Measurements from ENCODE around the gene SMCO4. TPM values are rescaled to one million over a fixed set of nuclear protein-coding genes. Genes with fewer than 3 reads are reported as not detected.
"Not testable (repeated sequence)": the region's sequence is repeated elsewhere in the genome, so short reads cannot be mapped to it uniquely, and the experiment has no call there.

Gene SMCO4
- total RNA-seq, 1 donor from 2014 or later = 51.3 TPM

GRCh38 chr11:93480756-93481155, 62.4 kb downstream of the SMCO4 start:
- intact Hi-C loops (cut with micrococcal nuclease) = no loop called here

DNA sequence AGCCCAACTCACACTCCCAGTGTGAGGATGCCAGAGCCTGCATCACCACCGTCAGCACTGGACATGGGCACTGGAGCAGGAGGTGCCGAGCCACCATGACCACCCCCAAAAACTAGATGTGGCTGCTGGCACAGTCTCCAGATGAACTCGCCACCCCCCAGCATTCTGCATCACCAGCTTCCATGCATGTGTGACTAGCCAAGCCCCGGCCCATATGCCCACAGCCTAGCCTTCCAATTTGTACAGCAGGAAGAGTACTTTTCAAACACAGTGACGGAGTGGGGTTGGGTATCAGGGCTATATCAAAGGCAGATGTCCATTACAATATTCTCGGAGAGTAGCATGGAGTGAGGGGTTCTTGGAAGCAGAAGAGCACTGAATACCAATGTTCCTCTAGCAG, 62.9 kb downstream of the SMCO4 start:
- intact Hi-C loops (cut with micrococcal nuclease) = no loop called here

GRCh38 chr11:93478841-93479240, 64.3 kb downstream of the SMCO4 start:
- intact Hi-C loops (cut with micrococcal nuclease) = no loop called here

DNA sequence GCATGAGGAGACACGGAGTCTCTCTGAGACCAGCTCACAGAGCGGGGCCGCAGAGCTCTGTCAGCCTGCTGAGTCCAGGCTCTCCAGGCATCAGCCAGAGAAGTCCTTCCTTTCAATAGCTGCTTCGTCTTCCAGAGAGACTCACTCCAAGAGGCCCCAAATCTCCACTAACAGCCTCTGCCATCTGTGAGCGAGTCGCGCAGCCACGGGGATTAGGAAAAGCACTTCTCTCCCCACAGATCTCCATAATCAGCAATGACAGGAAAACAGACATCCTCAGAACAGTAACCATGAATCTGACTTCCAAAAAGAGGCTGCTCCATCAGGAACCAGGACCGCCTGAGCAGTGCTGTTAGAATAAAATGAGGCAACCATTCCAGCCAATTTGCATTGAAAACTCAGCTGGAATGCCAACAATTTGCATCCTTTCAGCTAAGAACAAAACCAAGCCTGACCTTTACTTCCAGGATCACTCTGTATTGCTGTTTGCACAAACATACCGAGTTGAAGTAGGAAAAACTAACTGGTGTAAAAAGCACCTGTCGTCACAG, 65.4 kb downstream of the SMCO4 start:
- intact Hi-C loops (cut with micrococcal nuclease) = no loop called here

DNA sequence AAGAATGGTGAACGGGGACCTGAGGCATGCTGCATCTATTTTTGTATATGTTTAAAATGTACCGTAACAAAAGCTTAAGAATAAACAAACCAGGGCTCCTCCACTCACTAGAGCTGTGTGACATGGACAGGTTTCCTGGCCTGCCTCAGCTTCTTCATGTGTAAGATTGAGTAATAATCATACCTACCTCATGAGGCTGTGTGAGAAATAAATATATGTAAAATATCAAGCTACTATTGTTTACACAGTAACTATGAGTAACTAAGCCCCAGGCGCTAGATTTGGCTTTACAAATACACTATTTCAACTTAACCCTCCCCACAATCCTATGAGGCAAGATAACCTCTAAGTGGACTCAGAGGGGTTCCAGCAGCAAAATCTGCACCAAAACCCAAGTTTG, 66.4 kb downstream of the SMCO4 start:
- intact Hi-C loops (cut with micrococcal nuclease) = no loop called here

DNA sequence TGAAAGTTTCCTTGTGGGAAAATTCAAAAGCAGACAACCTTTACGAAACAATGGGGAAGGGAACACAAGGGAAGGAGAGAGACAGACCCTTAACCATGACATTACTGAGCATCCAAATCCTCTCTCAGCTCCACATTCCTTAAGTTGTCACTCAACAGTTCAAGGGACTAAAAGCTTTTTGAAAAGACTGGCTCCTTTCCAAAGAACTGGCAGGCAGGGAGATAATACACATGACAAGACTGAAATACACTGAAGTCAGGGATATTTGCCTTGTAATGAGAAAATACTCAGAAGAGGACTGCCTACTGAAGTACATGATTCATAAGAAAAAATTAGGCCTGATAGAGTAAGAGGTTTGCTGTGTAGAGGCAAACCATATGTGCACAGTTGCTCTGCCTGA, 69.1 kb downstream of the SMCO4 start:
- intact Hi-C loops (cut with micrococcal nuclease) = no loop called here

DNA sequence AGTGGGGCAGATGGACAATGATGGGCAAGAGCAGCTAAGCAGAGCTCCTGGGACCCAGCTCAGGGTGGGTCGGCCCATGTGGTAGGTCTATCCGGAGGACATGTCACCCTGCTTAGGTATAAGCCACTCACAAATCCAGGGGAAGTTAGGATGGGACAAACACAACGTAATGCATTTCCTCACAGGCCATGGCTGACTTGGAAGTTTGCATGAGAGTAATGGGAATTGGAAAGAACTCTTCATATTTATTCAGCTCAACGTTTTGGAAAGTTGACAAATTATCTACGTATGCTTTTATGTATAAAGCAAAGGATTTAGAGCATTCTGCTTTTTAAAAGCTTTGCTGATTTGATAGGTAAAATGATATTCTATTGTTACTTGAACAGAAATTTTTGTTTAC, 74.9 kb downstream of the SMCO4 start:
- intact Hi-C loops (cut with micrococcal nuclease) = no loop called here

- intact Hi-C loops (cut with micrococcal nuclease) = no loop called here
Observed at GRCh38 chr11:93467054-93467453, 76.1 kb downstream of the SMCO4 start.

DNA sequence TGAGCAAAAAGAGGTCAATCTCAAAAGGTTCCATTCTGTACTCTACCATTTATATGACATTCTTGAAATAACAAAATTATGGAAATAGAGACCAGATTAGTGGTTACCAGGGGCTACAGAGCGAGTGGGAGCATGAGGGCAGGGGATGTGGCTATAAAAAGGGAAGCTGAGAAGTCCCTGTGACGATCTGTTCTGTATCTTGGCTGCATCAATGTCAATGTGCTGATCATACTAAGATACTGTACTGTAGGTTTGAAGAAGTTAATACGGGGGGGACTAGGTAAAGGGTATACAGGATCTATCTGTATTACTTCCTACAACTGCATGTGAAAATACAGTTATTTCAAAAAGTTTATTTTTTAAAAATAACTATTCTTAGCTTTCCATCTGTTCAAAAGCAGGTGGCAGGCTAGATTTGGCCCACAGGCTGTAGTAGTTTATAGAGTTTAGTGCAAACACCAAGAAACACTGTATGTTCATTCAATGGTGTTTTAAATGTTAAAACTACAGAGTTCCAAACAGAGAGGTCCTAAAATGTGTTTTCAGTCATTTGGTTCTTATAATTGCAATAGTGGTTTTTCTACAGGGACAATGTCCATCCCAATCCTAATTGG, 78.2 kb downstream of the SMCO4 start:
- intact Hi-C loops (cut with micrococcal nuclease) = no loop called here

GRCh38 chr11:93463666-93464065, 79.5 kb downstream of the SMCO4 start:
- intact Hi-C loops (cut with micrococcal nuclease) = not testable (repeated sequence)

DNA sequence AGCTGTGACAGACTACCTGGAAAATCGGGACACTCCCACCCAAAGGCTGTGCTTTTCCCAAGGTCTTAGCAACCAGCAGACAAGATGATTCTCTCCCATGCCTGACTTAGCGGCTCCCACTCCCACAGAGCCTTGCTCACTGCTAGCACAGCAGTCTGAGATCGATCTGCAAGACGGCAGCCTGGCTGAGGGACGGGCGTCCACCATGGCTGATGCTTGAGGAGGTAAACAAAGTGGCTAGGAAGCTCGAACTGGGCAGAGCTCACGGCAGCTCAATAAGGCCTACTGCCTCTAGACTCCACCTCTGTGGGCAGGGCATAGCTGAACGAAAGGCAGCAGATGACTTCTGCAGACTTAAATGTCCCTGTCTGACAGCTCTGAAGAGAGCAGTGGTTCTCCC, 84.9 kb downstream of the SMCO4 start:
- intact Hi-C loops (cut with micrococcal nuclease) = no loop called here

- intact Hi-C loops (cut with micrococcal nuclease) = no loop called here
Observed at GRCh38 chr11:93444617-93445073, 98.5 kb downstream of the SMCO4 start.

GRCh38 chr11:93443232-93443631, 100.0 kb downstream of the SMCO4 start:
- intact Hi-C loops (cut with micrococcal nuclease) = not testable (repeated sequence)

GRCh38 chr11:93432247-93432646, 110.9 kb downstream of the SMCO4 start:
- intact Hi-C loops (cut with micrococcal nuclease) = no loop called here

Other genes with a start within 250 kb of the SMCO4 start
- not detected in 2 replicates for gene DEUP1, start 212.6 kb downstream of the SMCO4 start, total RNA-seq
- gene CEP295, start 118.3 kb upstream of the SMCO4 start, total RNA-seq = 28.1 and 28.9 TPM in 2 replicates
- 194 and 204 TPM in 2 replicates for gene TAF1D, start 198.1 kb upstream of the SMCO4 start, total RNA-seq
- gene C11orf54, start 198.3 kb upstream of the SMCO4 start, total RNA-seq = 21.7 and 22.5 TPM in 2 replicates
- gene MED17, start 240.9 kb upstream of the SMCO4 start, total RNA-seq = 44.6 and 48.7 TPM in 2 replicates